Activated CD8-positive, alpha-beta memory T cell treated with anti-CD3 and anti-CD28 coated beads for 24 hours (primary cell): Measurements from ENCODE around the gene TIA1.
"Not testable (repeated sequence)": the region's sequence is repeated elsewhere in the genome, so short reads cannot be mapped to it uniquely, and the experiment has no call there.

Experiments used
- DNase-seq: peaks from one replicate; pipeline ENCODE4 v3.0.0-alpha.2; 2020

The TIA1 gene

DNA sequence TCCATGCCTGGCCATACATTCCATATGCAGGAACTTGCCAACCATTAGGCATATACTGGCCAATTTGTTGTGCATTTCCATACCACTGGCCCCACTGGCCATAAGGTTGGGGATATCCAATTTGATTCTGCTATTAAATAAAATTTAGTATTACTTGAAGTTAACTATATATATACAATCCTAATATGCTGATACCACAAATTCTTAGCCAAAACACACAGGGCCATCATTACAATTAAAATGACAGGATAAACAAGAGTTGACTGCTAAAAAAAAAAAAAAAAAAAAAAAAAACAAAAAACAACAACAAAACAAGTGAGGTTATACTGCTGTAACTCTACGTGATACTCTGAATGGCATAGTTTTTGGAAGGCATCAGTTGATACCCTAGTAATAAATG is 34.1 kb downstream of the TIA1 start:
- no peak for DNase-seq

DNA sequence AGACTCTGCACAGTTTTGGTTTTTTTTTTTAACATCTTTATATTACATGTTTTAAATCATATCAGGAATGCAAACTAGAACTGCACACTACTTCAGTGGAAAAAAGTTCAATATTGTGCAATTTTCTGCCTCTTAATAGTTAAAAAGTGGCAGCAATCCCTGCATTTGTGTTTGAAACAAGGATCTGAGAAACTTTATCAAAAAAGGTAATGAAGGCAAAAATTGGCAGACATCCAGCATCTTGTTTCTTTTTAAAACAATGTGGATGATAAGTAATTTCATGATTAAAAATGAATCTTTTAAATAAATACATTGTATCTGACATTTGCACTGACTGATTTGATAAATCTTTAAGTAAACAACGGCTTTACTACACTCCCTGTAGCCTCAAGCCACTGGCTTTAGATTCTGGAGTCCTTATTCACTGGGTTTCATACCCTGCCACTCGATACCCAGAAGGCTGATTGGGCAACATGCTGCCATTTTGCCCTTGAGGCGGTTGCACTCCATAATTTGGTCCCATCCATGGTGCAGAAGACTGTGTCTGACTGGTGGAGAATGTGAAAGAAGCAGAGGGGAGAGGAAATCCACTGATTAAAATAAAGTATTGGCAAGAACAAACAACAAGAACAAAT is 36.0 kb downstream of the TIA1 start:
- DNase-seq = no peak

DNA sequence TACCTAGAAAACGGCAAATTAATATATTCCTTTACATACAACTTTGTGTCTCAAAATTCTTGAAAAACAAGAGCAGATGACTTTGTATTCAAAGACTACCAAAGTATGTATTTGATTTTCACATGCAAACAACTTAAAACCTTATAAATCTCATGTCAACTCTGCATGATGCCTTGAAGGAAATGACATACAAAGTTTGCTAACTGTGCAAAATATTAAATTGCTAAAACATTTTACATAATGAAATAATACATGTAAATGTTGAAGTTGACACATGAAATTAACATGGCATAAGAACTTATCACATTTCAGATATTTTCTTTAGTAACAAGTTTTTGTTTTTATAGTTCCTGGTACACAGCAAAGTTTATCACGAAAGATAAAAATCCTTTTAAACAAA is 36.8 kb downstream of the TIA1 start:
- no peak for DNase-seq

DNA sequence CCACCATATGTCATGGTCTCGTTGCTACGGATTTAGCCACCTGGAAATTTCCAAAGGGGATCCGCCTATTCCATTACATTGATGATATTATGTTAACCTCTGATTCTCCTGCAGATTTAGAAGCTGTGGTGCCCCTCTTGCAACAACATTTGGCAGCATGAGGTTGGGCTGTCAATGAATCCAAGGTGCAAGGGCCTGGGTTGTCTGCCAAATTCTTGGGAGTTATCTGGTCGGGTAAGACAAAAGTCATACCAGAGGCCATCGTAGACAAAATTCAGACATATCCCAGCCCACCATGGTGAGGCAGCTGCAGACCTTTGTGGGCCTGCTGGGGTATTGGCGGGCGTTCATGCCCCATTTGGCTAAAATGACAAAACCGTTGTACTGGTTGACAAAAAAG is 44.0 kb downstream of the TIA1 start:
- no peak for DNase-seq

DNA sequence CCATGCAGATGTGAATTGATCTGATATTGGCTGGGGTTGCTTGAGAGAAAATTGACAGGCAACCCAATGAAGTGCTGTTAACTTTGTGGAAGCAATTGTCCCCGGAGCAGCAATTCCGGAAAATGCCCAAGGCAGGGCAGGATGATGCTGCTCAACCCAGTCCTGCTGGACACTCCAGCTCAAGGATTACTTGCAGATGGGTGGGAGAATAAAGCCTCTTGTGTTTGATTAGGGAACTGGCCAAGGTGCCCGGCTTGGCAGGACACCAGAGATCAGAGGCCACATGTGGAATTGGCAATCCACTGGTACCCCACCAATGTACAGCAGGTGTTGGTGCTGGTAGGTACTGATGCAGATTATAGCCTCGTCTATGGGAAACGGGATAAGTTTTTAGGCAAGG is 45.3 kb downstream of the TIA1 start:
- DNase-seq = no peak

DNA sequence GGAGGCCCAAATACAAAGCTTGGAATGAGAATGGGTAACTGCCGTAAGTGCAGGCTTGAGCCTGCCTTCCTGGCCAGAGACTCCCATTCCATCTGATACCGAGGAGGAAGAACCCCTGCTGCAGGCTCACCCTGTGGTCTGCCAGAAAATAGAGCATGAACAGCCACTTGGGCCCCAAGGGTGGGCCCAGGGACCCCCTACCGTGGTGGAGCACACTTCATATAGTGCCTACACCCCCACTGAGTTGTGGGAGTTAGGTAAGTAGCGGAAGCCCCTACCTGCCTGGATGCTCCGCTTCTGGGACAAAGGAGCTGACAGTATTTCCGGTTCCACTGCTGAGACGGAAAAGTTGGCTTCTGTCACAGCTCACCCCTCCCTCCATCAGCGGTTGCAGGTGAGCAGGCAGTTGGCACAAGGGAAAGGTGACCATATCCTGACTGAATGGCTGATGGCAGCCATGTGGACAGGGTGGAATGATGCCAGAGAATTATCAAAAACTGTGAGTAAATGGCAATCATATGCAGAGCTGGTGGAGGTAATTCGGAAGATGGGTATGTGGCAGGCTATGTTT is 46.1 kb downstream of the TIA1 start:
- no peak for DNase-seq

DNA sequence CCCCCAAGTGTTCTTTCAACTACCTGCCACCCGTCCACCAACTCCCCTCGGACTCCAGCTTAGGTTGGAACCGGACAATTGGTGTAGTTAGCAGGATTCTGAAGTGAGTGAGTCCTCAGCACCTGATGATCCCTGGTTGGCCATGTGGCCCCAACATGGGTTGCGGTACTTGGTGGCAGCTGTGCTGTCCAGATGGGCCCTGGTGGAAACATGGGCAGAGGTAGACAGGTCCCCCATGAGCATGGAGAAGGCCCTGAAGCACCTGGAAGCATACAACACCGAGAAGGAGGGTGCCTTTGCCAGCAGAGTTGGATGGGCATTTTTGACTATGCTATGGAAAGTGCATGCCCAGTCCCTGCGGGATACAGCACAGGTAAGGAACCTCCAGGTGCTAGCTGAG is 46.6 kb downstream of the TIA1 start:
- DNase-seq = no peak

DNA sequence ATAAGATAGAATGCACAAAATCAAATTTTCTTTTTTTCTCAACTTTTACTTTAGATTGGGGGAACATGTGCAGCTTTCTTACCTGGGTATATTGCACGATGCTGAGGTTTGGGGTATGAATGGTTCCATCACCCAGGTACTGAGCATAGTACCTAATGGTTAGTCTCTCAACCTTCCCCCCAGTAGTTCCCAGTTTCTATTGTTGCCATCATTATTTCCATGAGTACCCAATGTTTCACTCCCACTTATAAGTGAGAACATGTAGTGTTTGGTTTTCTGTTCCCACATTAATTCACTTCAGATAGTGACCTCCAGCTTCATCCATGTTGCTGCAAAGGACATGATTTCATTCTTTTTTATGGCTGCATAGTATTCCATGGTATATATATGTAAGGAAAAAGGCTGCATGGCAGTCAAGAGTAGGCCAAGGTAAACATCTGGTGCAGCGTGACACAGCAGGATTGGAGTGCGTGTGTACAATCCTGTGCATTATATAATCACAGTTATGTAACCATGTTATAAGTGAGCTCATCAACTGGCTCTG is 47.1 kb downstream of the TIA1 start:
- DNase-seq = no peak

DNA sequence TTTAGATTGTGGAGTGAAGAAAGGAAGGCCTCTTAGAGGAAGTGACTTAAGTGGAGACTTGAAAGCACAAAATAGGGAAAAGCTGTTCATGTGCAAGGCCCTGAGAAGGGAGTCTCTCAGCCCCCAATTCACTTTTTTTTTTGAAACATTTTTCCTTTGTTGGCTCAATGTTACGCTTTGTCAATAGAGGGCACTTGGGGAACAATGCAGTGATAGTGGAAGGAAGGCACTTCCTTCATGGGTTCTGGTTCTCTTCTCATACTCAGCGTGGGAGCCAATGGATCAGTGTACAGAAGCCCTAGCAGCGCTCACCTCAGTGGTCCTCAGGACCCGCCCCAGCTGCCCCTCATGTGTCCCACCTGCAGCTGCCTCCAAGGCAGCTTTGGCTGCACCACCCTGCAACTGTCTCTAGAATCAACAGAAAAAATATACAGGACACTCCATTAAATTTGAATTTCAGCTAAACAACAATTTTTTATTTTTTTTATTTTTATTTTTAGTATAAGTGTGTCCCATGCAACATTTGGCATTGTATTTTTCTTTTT is 49.0 kb downstream of the TIA1 start:
- no peak for DNase-seq

DNA sequence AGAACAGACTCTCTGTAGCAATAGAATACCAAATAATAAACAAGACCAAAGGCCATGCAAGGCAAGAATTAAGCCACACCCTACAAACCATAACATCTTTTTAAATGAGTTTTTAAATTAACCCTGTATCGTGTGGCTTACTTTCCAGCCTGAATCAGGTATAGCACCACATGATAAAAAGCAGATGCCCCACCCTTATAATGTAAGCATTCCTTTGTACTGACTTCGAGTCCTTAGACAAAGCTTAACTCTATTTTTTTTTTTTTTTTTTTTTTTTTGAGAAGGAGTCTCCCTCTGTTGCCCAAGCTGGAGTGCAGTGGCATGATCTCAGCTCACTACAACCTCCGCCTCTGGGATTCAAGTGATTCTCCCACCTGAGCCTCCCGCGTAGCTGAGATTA is 55.9 kb downstream of the TIA1 start:
- DNase-seq = no peak

DNA sequence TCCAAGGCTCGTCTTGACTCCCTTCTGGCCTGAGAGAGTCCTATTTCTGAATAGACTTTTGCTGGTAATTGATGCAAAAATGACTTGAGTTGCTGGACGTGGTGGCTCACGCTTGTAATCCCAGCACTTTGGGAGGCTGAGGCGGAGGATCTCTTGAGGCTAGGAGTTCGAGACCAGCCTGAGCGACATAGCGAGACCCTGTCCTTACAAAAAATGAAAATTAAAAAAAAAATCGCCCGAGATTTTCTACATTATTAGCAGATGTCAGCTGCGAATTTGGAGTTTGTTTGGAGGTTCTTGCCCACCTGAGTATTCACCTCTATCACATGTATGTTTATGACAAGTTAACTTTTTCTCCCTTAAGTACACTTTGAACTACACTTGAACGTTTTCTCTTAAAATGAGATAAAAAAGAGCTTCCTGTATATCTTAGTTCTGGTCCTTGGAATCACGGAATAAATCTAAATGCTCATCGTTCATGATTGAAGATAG is 57.1 kb downstream of the TIA1 start:
- DNase-seq = no peak

DNA sequence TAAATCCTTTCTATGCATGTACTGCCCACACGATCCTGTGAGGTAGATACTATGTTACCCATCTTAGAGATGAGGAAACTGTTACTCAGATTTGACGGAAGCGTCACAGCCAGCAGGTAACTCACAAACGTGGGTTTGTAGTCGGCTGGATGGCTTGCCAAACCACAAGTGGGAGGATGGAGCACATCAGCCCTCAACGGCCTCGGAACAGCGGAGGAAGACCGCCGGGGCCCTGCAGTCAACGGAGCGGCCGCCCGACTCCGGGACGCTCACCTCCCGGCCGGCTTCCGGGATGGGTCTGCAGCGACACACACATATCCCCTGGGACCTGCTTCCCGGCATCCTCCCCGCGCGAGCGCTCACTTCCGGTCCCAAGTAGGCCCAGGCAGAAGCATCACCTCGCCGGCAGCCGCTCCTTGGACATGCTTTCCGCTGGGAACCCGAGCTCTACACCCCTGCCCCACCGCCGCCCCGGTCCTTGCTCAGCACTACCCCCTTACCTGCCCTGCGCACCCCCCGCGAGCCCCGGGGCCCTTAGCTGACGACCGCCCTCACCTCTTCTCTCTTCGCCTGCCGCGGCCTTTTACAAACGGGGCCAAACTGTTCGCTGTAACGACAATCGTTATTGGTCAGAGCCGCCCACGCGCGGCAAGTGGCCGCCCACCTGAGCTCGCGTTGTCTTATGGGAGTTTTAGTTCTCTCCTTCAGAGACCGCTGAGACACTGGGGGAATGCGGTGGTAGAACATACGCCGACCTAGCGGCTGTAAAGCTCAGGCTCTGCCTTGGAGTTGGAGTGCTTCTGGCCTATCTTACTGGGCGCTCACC is 57.8 kb downstream of the TIA1 start, which contains the start of gene C2orf42:
Gene C2orf42 (minus strand): TSS at position 602 of the 826 bp plus-strand sequence. CDS start 9,034 bp downstream, outside the sequence.
- DNase-seq = peak; percentile 98

DNA sequence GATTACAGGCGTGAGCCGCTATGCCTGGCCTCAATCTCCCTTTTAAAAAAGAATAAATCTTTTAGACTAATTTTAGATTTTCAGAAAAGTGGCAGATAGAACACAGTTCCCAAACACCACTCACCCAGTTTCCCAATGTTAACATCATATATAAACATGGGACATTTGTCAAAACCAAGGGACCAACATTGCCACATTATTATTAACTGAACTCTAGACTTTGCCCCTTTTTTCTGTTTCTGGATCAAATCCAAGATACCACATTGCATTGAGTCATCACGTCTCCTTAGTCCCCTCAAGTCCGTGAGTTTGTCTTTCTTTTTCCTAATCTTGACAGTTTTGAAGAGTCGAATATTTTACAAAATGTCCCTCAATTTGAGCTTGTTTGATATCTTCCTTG is 60.0 kb downstream of the TIA1 start:
- no peak for DNase-seq

DNA sequence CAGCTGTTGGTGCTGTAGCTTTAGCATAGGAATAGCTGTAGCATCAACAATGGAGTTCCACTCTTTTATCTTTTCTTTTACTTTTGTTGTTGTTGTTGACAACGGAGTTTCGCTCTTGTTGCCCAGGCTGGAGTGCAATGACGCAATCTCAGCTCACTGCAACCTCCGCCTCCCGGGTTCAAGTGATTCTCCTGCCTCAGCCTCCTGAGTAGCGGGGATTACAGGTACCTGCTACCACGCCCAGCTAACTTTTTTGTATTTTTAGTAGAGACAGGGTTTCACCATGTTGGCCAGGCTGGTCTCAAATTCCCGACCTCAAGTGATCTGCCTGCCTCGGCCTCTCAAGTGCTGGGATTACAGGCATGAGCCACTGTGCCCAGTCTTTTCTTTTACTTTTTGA is 61.3 kb downstream of the TIA1 start:
- not testable (repeated sequence) for DNase-seq

DNA sequence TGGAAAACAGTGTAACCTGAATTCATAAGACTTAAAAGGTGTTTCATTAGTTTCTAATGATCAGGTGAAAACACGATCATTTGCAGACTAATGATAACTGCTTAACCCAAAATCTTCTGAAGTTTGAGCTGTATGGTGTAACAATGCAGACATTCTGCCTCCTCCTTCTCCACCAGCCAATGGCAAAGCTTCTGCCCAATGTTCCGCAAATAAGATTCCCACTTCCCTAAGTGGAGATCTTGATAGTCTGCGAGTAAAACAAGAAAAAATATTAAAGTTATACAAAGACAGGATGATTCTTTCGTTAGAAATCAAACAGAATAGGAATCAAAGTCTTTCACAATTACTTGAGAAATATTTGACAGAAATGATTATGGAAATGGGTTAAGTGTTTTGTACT is 65.7 kb downstream of the TIA1 start:
- DNase-seq = no peak

DNA sequence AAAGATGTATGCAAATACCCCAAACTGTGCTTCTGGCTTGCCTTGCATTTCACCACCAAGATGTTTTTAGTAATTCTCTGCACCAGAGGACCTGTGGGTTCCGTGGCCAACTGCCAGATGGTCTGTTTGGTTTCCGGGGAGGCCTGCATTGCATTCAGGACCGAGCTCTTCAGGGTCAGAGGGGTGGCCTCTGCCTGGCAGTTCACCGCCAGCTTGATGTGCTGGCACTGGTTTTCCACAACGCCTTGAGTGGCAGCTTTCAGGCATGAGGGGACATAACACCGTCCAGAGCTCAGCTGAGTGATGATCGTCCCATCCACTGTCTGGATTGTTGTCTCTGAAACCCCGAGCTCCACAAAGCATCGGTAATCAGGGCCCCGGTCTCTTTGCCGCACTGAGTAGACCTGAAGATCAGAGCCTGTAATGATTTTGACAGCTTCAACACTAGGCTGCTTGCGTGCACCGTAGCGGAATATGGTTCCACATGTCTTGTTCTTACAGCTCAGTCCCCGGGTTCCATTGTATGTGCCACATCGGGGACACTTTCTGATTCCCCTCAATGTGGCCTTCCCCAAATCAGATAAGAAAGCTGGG is 67.0 kb downstream of the TIA1 start:
- no peak for DNase-seq

DNA sequence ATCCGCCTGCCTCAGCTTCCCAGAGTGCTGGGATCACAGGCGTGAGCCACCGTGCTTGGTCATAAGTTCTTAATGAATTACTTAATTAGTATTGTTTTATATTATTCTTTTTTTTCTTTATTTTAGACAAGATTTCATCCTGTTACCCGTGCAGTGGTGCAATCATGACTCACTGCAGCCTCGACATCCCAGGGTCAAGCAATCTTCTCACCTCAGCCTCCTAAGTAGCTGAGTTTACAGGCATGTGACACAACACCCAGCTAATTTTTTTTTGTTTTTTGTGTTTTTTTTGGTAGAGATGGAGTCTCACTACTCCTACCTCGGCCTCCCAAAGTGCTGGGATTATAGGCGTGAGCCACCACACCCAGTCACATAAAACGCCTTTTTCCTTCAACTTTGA is 74.9 kb downstream of the TIA1 start:
- DNase-seq = no peak

DNA sequence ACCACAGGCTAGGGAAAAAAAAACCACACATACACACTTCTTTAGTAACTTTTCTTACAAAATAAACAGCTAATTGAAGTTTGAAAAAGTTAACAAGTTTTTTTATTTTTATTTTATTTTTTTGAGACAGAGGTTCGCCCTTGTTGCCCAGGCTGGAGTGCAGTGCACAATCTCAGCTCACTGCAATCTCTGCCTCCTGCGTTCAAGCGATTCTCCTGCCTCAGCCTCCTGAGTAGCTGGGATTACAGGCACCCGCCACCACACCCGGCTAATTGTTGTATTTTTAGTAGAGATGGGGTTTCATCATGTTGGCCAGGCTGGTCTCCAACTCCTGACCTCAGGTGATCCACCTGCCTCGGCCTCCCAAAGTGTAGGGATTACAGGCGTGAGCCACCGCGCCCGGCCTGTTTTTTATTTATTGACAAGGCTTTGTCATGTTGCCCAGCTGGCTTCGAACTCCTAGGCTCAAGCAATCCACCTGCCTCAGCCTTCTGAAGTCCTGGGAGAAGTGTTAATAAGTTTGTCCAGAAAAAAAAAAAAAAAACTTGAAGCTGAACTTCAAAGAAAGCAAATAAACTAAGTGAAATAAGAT is 78.7 kb downstream of the TIA1 start:
- not testable (repeated sequence) for DNase-seq

DNA sequence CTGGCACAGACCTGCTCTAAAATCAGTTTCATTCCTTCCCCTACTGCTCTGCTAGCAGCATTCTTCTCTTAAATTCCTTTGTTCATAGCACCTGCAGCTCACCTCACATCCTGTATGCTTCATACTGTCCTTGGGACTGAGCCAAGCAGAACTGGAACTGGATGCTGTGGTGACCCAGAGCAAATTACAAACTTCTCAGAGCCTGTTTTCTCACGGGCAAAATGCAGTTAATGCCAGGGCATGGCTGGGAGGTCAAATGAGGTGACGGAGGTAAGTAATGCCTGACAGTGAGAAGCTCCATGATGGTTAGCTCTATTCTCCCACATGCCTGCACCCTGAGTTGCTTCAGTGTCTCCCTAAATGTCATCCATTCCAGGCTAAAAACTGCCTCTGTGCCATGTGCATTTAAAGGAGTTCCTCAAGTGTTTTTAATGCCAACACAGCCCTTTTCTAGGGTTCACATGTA is 87.3 kb downstream of the TIA1 start:
- DNase-seq = no peak

DNA sequence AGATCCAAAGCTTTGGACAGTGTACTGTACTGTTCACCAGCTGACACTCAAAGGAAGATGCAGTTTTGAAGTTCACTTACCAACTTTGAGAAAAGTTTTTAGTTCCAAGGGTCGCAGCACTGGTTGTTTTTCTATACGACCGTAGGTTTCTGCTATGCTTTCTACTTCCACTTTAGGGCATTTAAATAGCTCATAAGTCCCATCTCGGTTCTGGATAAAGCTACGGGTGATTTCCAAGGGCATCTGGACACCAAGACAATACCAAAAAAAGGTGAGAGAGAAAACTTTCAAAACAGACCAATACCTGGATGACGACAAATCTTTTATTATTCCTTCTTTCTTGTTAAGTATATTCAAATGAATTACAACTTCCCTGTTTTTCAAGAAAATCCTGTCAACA is 87.9 kb downstream of the TIA1 start:
- no peak for DNase-seq
